Retinal pigment epithelial cell (primary cell): ENCODE measurements around the gene GPC2.

ENCODE experiments used
- DNase-seq: peaks from one replicate; pipeline ENCODE4 v3.0.0-alpha.2; 2010; ENCODE audit warnings: low read depth
- H3K4me3 ChIP-seq: 2 replicates; pipeline ENCODE4 v1.5.1; 2011; ENCODE audit warnings: mild to moderate bottlenecking, low read length, control low read depth, moderate library complexity
- TF ChIP-seq, protein P1 (sequence below): conservative IDR thresholded peaks from 2 replicates; pipeline ENCODE4 v1.5.1; 2011; ENCODE audit warnings: low read depth, low read length, control low read depth, inconsistent platforms

The GPC2 gene

DNA sequence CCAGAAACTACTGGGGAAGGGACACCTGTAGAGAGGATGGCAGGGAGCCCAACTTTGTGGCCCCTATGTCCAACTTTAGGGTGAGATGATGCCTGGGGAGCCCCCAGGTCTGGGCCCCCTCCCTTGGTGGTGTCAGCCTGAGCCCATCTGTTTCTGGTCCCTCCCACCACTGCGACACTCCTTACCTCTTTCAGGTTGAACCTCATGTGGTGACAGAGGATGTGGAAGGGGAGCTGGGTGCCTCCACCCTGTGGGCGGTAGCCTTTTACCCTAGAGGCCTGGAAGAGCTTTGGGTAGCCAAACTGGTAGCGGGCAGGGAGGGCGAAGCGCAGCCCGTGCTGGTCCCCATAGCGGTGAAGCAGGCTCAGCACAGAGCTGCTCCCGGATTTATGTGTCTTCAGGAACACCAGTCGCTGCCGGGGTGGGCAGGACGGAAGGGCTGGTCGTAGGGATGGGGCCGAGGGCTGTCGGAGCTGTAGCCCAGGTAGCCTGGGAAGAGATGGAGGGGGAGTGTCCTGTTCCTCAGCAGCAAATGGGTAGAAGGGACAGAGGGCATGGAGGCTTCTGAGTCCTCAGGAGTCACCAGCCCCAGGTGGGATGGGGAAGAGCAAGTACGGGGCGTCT lies 10.8 kb downstream of the GPC2 start:
- TF ChIP-seq, protein P1, sequence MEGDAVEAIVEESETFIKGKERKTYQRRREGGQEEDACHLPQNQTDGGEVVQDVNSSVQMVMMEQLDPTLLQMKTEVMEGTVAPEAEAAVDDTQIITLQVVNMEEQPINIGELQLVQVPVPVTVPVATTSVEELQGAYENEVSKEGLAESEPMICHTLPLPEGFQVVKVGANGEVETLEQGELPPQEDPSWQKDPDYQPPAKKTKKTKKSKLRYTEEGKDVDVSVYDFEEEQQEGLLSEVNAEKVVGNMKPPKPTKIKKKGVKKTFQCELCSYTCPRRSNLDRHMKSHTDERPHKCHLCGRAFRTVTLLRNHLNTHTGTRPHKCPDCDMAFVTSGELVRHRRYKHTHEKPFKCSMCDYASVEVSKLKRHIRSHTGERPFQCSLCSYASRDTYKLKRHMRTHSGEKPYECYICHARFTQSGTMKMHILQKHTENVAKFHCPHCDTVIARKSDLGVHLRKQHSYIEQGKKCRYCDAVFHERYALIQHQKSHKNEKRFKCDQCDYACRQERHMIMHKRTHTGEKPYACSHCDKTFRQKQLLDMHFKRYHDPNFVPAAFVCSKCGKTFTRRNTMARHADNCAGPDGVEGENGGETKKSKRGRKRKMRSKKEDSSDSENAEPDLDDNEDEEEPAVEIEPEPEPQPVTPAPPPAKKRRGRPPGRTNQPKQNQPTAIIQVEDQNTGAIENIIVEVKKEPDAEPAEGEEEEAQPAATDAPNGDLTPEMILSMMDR = no peak
- H3K4me3 ChIP-seq = no peak overlapping the region
- DNase-seq = no peak

DNA sequence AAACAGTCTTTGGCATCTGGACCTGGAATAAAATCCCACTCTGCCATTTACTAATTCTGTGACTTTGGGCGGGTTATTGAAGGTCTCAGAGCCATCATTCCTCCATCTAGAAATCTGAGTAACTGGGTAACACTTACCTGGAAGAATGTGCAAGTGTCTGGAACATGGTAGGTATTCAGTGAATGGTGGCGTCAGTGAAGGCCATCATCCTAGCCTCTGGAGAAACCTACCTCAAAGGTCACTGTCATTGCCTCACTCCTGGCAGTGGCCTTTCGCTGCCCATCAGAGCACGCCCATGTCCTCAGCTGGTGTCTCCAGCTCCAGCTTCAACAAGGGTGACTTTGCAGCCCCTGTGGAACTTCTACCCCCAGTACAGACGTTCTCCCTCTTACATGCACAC lies 13.3 kb downstream of the GPC2 start:
- H3K4me3 ChIP-seq = no peak overlapping the region
- TF ChIP-seq, protein P1 = no peak

DNA sequence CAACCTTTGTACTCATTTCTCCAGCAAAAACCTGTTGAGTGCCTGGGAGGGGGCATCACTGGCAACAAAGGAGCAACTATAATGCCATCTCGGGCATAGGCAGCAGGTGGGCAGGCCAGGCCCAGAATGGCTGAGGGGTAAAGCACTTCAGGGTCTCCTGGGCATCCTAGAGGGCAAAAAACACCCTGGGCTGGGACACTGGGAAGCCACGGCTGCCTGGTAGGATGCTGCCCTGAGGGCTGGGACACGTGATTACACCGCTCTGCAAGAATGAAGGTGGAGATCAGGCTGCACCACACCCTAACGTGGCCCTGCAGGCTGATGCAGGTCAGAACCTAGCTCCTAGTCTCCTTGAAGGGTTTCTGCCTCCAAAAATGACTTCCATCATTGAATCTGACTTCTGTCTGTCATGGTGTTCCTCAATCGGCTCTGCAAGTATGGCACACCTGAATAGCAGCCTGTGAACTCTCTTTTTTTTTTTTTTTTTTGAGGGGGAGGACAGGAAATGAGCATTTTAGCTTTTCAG lies 14.1 kb downstream of the GPC2 start:
- TF ChIP-seq, protein P1 = no peak
- no peak for DNase-seq
- H3K4me3 ChIP-seq = no peak overlapping the region

More for the DNA sequence above, 13.3 kb downstream of the GPC2 start:
- DNase-seq = no peak

DNA sequence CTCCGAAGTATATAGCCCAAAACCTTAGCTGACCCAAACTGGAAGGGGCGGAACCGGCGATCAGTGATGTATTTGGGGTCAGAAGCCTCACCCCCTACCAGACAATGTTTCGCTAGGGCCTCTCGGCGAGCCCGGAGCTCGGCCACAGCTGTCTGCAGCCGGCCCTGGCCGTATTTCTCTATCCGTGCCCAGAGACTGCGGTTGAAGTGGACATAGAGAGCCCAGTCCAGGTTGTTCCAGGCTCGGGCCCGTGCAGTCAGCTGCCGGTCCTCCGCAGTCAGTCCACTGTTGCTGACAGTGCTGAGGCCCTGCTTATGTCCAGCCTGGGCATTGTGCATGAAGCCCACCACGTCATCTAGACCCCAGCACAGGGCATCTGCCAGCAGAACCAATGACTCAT lies 17.1 kb downstream of the GPC2 start:
- TF ChIP-seq, protein P1 = no peak
- H3K4me3 ChIP-seq = no peak overlapping the region
- no peak for DNase-seq

DNA sequence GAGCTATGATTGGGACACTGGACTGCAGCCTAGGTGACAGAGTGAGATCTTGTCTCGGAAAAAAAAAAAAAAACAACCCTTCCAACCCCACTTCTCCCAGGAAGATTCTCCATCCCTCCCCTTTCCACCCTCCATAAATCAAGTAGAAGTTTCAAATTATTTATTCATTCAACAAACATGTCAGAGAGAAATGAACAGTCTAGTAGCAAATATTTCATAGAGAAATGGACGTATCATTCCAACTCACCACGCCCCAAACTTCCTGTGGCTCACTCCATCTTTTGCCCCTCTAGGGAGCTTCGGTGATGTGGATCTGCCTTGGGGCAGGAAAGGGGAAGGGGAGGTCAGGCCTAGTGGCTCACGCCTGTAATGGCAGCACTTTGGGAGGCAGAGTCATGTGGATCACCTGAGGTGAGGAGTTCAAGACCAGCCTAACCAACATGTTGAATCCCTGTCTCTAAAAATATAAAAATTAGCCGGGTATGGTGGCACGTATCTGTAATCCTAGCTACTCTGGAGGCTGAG lies 18.0 kb downstream of the GPC2 start:
- TF ChIP-seq, protein P1 = no peak
- DNase-seq = no peak
- H3K4me3 ChIP-seq = peak overlapping the region; percentile 60

DNA sequence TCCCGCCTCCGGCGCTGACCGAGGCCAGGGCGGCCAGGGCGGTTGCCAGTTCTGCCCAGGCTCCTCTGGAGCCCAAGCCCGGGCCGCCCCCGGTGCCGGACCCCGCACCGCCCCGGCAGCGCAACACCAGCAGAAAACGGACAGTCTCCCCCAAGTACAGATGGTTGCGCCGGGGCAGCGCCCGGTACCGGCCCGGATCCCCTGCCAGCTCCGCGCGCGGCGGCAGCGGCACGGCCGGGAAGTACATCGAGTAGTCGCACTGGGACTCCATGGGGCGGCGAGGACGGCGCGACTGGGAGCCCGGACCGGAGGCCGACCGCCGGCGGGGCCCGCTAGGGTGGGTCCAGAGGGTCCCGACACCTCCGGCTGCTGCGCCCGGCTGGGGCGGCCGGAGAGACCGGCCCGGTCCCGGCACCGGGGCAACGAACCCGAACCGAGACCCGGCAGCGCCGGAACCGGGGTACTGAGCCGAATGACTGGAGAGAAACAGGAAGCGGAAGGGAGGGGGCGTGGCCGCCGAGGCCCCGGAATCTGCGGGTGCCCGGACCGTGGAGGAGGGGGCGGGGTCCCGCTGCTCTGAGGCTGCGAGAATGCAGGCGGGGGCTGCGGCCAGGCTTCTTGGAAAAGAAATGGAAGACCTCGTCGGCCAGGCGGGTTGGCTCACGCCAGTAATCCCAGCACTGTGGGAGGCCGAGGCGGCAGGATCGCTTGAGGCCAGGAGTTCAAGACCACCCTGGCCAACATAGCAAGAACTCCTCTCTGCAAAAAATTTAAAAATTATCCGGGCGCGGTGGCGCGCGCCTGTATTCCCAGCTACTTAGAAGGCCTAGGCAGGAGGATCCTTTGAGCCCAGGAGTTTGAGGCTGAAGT lies 18.7 kb downstream of the GPC2 start, which contains the start of gene TRAPPC14:
Gene TRAPPC14 (minus strand): TSS at position 495 of the 870 bp plus-strand sequence. CDS start 224 bp downstream, at position 271.
- H3K4me3 ChIP-seq = peak within 1 kb of the TSS; percentile 60
- TF ChIP-seq, protein P1 = no peak
- peak; percentile 41 for DNase-seq
